ENCODE results near the gene TTLL7.

TTLL7 gene

GRCh38 chr1:83900524-83900923 lies 98.4 kb downstream of the TTLL7 start:
- intact Hi-C loops (cut with DNase I): no loop called here
- no peak for DNase-seq

- intact Hi-C loops (cut with DNase I): no loop called here
- no peak for DNase-seq
Observed at GRCh38 chr1:83897516-83897915, 101.4 kb downstream of the TTLL7 start.

GRCh38 chr1:83896299-83896698 lies 102.6 kb downstream of the TTLL7 start:
- no peak for DNase-seq
- intact Hi-C loops (cut with DNase I): no loop called here

GRCh38 chr1:83889707-83890106 lies 109.2 kb downstream of the TTLL7 start:
- intact Hi-C loops (cut with DNase I): no loop called here
- DNase-seq: no peak

GRCh38 chr1:83887483-83887882 lies 111.4 kb downstream of the TTLL7 start:
- DNase-seq: no peak
- intact Hi-C loops (cut with DNase I): no loop called here

- intact Hi-C loops (cut with DNase I): no loop called here
Observed at GRCh38 chr1:83883979-83884378, 115.0 kb downstream of the TTLL7 start.

GRCh38 chr1:83882906-83883305 lies 116.0 kb downstream of the TTLL7 start:
- peak in 1 of 10 donors; percentile 42 for DNase-seq
- intact Hi-C loops (cut with DNase I): no loop called here

More at GRCh38 chr1:83883979-83884378, 115.0 kb downstream of the TTLL7 start:
- DNase-seq: no peak

GRCh38 chr1:83872515-83872914 lies 126.4 kb downstream of the TTLL7 start:
- no peak for DNase-seq
- intact Hi-C loops (cut with DNase I): no loop called here

GRCh38 chr1:83864991-83865390 lies 133.9 kb downstream of the TTLL7 start:
- intact Hi-C loops (cut with DNase I): no loop called here
- no peak for DNase-seq

- peak; percentile 76 to 98 (median 88) for DNase-seq
- intact Hi-C loops (cut with DNase I): no loop called here
Observed at GRCh38 chr1:83860490-83861221, 138.3 kb downstream of the TTLL7 start.

- peak in 2 of 10 donors; percentile 62 to 66 for DNase-seq
- intact Hi-C loops (cut with DNase I): no loop called here
Observed at GRCh38 chr1:83857716-83858115, 141.2 kb downstream of the TTLL7 start.

- intact Hi-C loops (cut with DNase I): no loop called here
- DNase-seq: no peak
Observed at GRCh38 chr1:83857103-83857502, 141.8 kb downstream of the TTLL7 start.

- intact Hi-C loops (cut with DNase I): no loop called here
- no peak for DNase-seq
Observed at GRCh38 chr1:83856381-83856780, 142.6 kb downstream of the TTLL7 start.

- intact Hi-C loops (cut with DNase I): no loop called here
- DNase-seq: no peak
Observed at GRCh38 chr1:83854456-83854855, 144.5 kb downstream of the TTLL7 start.

- intact Hi-C loops (cut with DNase I): no loop called here
- no peak for DNase-seq
Observed at GRCh38 chr1:83850834-83851233, 148.1 kb downstream of the TTLL7 start.

- DNase-seq: no peak
- intact Hi-C loops (cut with DNase I): no loop called here
Observed at GRCh38 chr1:83849191-83850061, 149.5 kb downstream of the TTLL7 start.

GRCh38 chr1:83846138-83846537 lies 152.8 kb downstream of the TTLL7 start:
- no peak for DNase-seq

GRCh38 chr1:83845437-83846071 lies 153.4 kb downstream of the TTLL7 start:
- intact Hi-C loops (cut with DNase I): no loop called here
- no peak for DNase-seq

More at GRCh38 chr1:83846138-83846537, 152.8 kb downstream of the TTLL7 start:
- intact Hi-C loops (cut with DNase I): no loop called here

GRCh38 chr1:83844546-83844945 lies 154.4 kb downstream of the TTLL7 start:
- intact Hi-C loops (cut with DNase I): no loop called here
- DNase-seq: no peak

GRCh38 chr1:83839566-83840173 lies 159.3 kb downstream of the TTLL7 start:
- intact Hi-C loops (cut with DNase I): no loop called here

GRCh38 chr1:83838573-83838972 lies 160.4 kb downstream of the TTLL7 start:
- intact Hi-C loops (cut with DNase I): no loop called here
- DNase-seq: no peak

More at GRCh38 chr1:83839566-83840173, 159.3 kb downstream of the TTLL7 start:
- no peak for DNase-seq

Data from posterior cingulate gyrus (tissue), 11 donors.